ENCODE results near the gene PRIMA1.
A peak's percentile ranks its signal among the peaks of the same experiment; 100 is the strongest.
"Not testable (repeated sequence)": the region's sequence is repeated elsewhere in the genome, so short reads cannot be mapped to it uniquely, and the experiment has no call there.

Gene PRIMA1, protein sequence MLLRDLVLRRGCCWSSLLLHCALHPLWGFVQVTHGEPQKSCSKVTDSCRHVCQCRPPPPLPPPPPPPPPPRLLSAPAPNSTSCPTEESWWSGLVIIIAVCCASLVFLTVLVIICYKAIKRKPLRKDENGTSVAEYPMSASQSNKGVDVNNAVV

DNA sequence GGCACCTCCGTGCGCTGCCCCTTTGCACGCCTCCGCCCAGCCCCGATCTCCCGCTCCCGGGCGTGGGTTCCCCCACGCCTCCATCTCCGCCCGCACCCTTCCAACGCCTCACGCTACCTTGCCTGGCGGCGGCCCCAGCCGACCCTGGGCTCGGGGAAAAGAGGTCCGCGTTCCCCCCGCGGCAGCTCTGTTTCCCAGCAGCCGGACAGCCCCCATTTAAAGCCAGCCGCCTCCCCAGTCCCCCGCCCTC is at the start of gene PRIMA1:
PRIMA1 (minus strand) TSS at position 193 of the 250 bp plus-strand sequence. CDS start 767 bp downstream, outside the sequence.
- H3K27ac ChIP-seq = no peak within 1 kb of the TSS
- no peak for DNase-seq (ENCODE audit: low read depth, low spot score)

DNA sequence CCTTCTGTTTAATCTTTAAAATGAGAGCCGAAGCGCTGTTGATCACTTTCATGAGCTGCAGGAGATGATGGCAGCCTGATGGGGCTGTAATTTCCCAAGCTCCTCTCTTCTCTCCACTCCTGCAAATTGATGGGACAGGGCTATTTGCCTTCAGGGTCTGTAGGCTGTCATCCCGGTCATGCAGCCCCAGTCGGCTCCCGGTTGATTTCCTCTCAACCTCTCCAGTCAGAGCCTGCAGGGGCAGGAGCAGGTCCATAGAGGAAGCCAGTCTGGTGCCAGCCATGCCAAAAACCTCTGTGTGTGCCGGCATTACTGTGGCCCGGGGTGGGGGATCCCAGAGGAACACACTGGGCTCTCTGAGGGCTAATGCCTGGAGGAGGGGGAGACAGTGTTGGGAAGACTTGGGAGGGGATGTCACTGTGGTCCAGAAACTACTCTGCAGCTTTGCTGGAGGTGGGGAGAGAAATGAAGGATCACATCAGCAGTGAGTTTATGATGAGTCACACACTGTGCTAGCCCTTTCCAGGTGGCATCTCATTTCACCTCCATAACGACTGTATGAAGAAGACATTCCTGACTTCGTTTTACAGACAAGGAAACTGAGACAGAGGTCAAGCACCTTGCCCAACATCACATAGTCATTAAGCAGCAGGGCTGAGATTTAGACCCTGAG is 46.5 kb upstream of the PRIMA1 start:
- DNase-seq (ENCODE audit: low read depth, low spot score) = no peak
- H3K27ac ChIP-seq = no peak overlapping the region

DNA sequence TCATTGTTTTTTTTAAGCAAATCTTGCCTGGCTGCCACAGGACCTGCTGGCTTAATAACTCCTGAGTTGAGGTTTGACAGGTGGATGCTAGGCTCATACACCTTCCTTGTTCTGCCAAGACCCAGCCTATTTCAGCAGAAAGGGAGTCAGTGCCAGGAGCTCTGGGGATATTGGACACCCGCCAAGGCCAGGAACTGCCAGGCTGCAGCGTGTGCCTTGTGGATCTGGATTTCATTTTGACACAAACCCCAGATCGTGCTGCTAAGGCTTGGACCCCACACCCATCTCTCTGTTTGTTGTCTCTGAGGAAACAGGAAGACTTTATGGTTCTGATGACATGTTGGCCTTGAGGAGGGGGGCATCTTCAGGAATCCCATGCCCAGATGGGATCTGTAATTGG is 44.4 kb upstream of the PRIMA1 start:
- no peak for DNase-seq (ENCODE audit: low read depth, low spot score)
- H3K27ac ChIP-seq = no peak overlapping the region

DNA sequence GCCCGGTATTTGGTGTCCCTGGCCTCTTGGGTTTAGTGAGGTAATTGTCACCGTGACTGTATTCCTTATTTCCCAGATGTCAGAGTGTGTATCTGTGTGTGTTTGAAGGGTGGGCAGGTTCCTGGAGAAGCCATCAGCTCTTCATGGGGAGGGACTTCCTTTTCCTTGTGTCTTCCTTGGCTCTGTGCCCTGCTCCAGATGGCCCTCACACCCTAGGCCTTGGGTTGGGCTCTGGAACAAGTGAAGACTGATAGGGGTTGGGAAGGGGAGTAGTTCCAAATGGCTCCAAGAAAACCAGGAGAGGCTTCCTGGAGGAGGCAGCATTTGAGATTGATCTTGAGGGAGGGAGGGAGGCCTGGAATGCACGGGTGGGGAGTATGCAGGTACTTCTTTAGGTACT is 43.8 kb upstream of the PRIMA1 start:
- no peak for DNase-seq (ENCODE audit: low read depth, low spot score)
- no peak overlapping the region for H3K27ac ChIP-seq

DNA sequence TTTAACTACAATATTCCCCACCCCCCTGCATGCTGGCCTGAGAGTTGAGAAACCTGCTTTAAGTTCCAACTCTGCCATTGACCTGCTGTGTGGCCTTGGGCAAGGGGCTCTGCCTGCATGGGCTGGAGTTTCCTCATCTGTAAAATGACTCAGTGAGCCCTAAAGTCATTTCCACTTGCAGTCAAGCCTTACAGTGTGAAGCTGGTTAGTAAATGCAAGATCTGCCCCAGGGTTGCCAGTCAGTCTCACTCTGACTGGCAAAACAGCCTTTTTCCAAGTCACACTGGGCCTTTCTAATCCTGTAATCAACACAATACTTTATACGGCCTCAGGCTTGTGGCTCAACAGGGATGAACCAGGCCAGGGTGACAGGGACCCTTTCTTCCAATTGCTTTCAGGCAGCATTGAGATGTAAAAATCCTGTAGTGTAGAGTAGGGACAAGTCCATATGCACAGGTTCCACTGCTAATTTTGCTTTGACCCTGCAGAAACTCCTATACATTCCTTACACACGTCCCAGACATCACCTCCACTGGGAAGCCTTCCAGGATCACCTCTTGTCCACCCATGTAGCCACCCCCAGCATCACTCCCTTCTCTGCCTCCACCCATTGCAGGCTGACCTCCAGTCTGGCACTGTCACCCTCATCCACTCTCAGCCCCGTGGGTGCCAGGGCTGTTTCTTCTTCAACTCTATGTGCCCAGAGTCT is 42.6 kb upstream of the PRIMA1 start:
- no peak for DNase-seq (ENCODE audit: low read depth, low spot score)
- H3K27ac ChIP-seq = no peak overlapping the region

GRCh38 chr14:93829839-93830481 is 41.7 kb upstream of the PRIMA1 start:
- no peak overlapping the region for H3K27ac ChIP-seq
- DNase-seq (ENCODE audit: low read depth, low spot score) = no peak

DNA sequence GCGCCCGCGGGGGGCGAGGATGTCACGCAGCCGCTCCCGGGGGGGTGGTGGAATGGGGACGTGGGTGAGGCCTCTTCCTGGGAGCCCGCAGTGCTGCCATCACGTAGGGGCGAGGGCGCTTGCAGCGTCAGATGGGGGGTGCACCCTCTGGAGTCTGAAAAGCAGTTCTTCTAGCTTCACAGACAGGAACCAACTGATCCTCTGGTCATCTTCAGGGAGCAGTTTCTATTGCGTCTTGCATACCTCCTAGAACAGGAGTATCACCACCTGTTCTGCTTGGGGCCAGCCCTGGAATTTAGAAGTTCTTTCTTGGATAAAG is 36.9 kb upstream of the PRIMA1 start:
- DNase-seq (ENCODE audit: low read depth, low spot score) = no peak
- H3K27ac ChIP-seq = no peak overlapping the region

GRCh38 chr14:93824518-93825234 is 36.4 kb upstream of the PRIMA1 start:
- no peak for DNase-seq (ENCODE audit: low read depth, low spot score)
- H3K27ac ChIP-seq = no peak overlapping the region

DNA sequence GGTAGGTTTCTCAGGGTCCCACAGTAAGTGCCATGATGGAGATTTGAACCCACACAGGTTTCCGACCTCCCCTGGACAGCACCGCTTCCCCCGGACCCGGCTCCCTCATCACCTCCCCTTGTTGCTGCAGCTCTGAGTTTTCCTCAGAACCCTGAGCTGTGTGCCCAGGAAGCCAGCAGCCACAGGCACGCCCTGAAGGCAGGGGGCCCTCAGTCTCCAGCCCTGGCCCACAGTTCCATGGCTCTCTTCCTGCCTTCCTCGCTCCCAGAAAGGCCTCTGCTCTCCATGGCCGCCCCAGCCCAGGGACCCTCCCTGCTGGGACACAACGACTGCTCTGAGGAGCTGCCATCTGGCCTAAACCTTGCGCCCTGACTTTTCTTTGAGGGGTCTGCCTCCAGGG is 35.8 kb upstream of the PRIMA1 start:
- H3K27ac ChIP-seq = no peak overlapping the region
- DNase-seq (ENCODE audit: low read depth, low spot score) = no peak

DNA sequence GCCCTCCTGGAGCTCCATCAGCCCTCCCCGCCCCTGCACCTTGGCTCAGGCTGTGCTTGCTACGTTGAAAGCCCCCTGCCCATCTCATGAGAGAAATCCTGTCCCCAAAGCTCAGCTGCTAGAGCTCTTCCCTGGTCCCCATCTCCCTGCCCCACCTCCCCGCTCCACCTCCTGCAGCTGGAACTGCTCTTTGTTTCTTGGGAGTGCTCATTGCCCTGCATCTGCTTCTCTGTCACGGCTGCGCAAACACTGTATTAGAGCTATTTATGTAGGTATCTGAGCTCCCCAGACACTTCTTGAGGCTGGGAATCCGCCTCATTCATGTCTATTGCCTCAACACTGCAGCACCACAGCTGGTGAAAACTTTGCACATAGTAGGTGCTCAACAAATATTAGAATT is 32.8 kb upstream of the PRIMA1 start:
- no peak overlapping the region for H3K27ac ChIP-seq
- no peak for DNase-seq (ENCODE audit: low read depth, low spot score)

GRCh38 chr14:93818857-93819256 is 30.6 kb upstream of the PRIMA1 start:
- no peak for DNase-seq (ENCODE audit: low read depth, low spot score)

DNA sequence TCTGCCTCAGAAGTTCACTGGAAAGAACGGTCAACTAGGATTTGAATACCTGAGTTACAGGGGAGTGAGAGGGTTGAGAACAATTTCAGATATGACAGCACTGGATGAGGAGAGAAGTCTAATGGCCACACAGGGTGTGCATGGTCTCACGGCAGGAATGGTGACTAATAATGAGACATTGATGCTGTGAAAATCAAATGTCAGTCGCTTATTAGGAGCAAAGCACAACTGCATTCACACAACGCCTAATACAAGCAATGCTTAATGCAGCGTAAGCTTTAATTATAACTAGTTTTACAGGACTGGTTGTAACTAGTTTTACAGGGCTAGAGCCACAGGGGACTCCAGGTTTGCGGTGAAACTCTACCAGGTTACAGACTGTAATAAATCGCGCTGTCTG is 23.4 kb upstream of the PRIMA1 start:
- DNase-seq (ENCODE audit: low read depth, low spot score) = no peak
- H3K27ac ChIP-seq = no peak overlapping the region

More at GRCh38 chr14:93818857-93819256, 30.6 kb upstream of the PRIMA1 start:
- no peak overlapping the region for H3K27ac ChIP-seq

- DNase-seq (ENCODE audit: low read depth, low spot score) = no peak
- no peak overlapping the region for H3K27ac ChIP-seq
Observed at GRCh38 chr14:93811020-93811419, 22.7 kb upstream of the PRIMA1 start.

- not testable (repeated sequence) for DNase-seq (ENCODE audit: low read depth, low spot score); H3K27ac ChIP-seq
Observed at GRCh38 chr14:93809491-93810420, 21.5 kb upstream of the PRIMA1 start.

GRCh38 chr14:93804654-93805053 is 16.4 kb upstream of the PRIMA1 start:
- DNase-seq (ENCODE audit: low read depth, low spot score) = no peak
- H3K27ac ChIP-seq = no peak overlapping the region

DNA sequence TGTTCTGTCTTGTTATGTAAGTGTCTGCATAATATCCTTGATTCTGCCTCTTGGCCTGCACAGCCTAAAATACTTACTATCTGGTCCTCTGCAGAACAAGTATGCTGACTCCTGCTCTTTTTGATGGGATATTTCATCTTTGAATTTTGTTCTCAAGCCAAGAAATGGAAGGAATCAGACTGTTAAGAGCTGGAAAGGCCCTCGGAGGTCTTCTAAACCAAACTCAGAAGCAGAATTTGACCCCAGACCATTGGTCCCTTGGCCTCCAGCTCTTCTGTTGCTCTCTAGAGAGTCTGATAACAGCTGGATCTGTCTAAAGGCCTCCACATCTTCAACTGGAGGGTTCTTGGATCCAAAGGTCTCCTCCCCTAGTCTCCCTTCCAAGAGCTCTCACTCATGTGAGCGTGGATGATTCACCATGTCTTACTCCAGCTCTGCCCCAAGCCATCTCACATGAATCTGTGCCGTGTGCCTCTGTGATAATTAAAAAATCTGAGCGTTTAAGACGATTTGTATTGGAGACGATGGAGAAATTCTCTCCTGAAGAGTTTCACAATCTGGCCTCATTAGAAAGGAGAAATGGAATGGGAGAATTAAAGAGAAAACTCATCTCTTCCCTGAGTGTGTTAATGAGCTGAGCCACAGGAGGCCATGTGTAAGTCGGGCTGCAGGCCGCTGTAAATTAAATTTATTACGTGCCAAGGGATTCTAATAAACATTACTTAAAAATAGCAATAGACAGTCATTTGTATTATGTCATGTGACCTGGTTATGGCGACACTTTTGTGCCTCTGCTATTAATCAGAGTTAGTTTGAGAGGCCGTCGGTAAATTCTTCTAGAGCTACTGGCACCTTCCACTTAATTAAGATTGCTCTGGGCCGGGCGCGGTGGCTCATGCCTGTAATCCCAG is 15.4 kb upstream of the PRIMA1 start:
- no peak for DNase-seq (ENCODE audit: low read depth, low spot score)
- H3K27ac ChIP-seq = no peak overlapping the region

- H3K27ac ChIP-seq = no peak overlapping the region
- peak; percentile 20 for DNase-seq (ENCODE audit: low read depth, low spot score)
Observed at GRCh38 chr14:93799989-93800921, 12.0 kb upstream of the PRIMA1 start.

DNA sequence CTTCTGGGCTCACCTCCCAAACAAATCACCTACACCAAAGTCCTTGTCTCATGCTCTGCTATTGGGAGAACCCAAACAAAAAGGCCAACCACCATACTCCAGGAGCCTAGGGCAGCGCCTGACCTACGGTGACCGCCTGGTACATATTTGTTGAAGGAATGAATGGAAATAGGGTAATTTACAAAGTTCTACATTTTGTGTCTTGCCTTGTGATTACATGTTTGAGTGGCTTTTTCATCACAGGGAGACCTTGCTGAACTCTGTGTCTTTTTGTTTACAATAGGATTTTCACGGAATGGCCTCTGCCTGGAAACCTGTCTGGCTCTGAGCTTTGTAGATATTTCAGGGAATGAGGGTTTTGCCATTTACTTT is 11.3 kb upstream of the PRIMA1 start:
- DNase-seq (ENCODE audit: low read depth, low spot score) = no peak
- H3K27ac ChIP-seq = no peak overlapping the region

Measured in epithelial cell of prostate (primary cell).